Neural cell (in vitro differentiated cells): Measurements from ENCODE around the gene EBF3.

ENCODE experiments used
- EZH2 ChIP-seq: fragments of 200-600, 300-800 bp; shearing (Covaris generic), sonication (generic); IDR thresholded peaks from 2 replicates; pipeline ENCODE4 v1.6.1; 2014; ENCODE audit warnings: antibody characterized with exemption, low read length, borderline replicate concordance, mild to moderate bottlenecking; ENCODE audit not compliant: insufficient read depth, poor library complexity, severe bottlenecking
- MXI1 ChIP-seq: fragments of 450-650 bp; conservative IDR thresholded peaks from 2 replicates; pipeline ENCODE4 v1.6.1; 2014; ENCODE audit warnings: antibody characterized with exemption, mild to moderate bottlenecking; ENCODE audit not compliant: poor library complexity, severe bottlenecking
- POLR2AphosphoS5 ChIP-seq: IDR thresholded peaks from 2 replicates; pipeline ENCODE4 v1.6.1; 2012
- TF ChIP-seq, protein P1 (sequence below): fragments of 450-650 bp; IDR thresholded peaks from 2 replicates; pipeline ENCODE4 v1.5.1; 2014; ENCODE audit warnings: antibody characterized with exemption, mild to moderate bottlenecking, moderate library complexity; ENCODE audit not compliant: poor library complexity, severe bottlenecking

DNA sequence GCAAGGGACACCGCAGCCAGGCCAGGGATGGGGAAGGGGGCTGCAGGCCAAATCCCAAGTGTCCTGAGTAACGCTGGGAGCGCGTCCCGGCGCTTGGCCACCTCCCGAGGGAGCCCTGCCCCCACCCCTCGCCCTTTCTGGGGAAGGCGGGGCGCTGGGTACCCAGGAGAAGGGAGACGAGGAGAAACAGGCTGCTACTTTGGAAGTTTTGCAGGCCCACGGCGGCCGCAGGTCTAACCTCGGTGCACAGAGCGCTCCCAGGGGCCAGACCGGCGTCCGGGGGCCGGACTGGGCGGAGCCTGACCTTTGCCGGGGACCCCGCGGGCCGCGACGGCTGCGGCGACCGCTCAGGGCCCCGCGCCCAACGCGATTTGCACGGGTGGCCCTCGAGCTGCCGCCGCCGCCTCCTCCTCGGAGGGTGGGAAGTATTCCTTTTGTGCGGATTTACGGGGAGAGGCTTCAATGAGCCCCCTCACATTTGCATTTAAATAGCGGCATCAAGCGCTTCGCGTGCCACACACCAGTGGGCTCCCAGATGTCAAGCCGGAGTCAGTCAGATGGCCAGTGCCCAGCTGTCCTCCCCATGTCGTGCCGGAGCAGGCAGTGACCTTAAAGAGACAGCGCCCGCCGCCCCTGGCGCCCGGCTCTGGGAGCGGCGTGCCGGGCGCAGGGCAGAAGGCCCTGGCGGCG lies 3.0 kb upstream of the EBF3 start:
- TF ChIP-seq MXI1 (no peak), EZH2 (peak; percentile 94), POLR2AphosphoS5 (no peak)
- TF ChIP-seq, protein P1, sequence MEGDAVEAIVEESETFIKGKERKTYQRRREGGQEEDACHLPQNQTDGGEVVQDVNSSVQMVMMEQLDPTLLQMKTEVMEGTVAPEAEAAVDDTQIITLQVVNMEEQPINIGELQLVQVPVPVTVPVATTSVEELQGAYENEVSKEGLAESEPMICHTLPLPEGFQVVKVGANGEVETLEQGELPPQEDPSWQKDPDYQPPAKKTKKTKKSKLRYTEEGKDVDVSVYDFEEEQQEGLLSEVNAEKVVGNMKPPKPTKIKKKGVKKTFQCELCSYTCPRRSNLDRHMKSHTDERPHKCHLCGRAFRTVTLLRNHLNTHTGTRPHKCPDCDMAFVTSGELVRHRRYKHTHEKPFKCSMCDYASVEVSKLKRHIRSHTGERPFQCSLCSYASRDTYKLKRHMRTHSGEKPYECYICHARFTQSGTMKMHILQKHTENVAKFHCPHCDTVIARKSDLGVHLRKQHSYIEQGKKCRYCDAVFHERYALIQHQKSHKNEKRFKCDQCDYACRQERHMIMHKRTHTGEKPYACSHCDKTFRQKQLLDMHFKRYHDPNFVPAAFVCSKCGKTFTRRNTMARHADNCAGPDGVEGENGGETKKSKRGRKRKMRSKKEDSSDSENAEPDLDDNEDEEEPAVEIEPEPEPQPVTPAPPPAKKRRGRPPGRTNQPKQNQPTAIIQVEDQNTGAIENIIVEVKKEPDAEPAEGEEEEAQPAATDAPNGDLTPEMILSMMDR: no peak
